Keratinocyte (primary cell): ENCODE measurements around the gene SOX18. TPM values are rescaled to one million over a fixed set of nuclear protein-coding genes. Genes with fewer than 3 reads are reported as not detected.

Experiments
- DNase-seq: peaks from one replicate; pipeline ENCODE4 v3.0.0-alpha.2; 2011; ENCODE audit warnings: low read depth, missing footprints, low spot score
- FAIRE-seq: peaks from 2 replicates; lab custom pipeline; 2011; peaks lifted over from hg19 to GRCh38; lab: Jason Lieb, UNC
- H2AFZ ChIP-seq: 2 replicates; pipeline ENCODE4 v1.6.0; 2012; ENCODE audit warnings: low read length, control low read depth, inconsistent platforms; ENCODE audit not compliant: control insufficient read depth
- H3K27ac ChIP-seq: 2 replicates; pipeline ENCODE4 v1.5.1; 2011; ENCODE audit warnings: low read length; ENCODE audit not compliant: control insufficient read depth, insufficient read depth
- H3K27me3 ChIP-seq: 3 replicates; pipeline ENCODE4 v1.6.0; 2011; ENCODE audit warnings: low read length; ENCODE audit not compliant: control insufficient read depth, insufficient read depth; ENCODE audit errors: extremely low read depth
- H3K36me3 ChIP-seq, 2 experiments: 2 replicates in 1 of 2; 3 replicates in 1 of 2; pipeline ENCODE4 v1.5.1; 2011; ENCODE audit warnings: low read length in 2 of 2, mild to moderate bottlenecking in 1 of 2; ENCODE audit not compliant: control insufficient read depth in 2 of 2, insufficient read depth in 2 of 2; ENCODE audit errors: extremely low read depth in 1 of 2
- H3K4me1 ChIP-seq: 3 replicates; pipeline ENCODE4 v1.5.1; 2011; ENCODE audit warnings: low read length; ENCODE audit not compliant: control insufficient read depth, insufficient read depth; ENCODE audit errors: extremely low read depth
- H3K4me2 ChIP-seq: 3 replicates; pipeline ENCODE4 v1.6.0; 2011; ENCODE audit warnings: low read depth, low read length; ENCODE audit not compliant: control insufficient read depth, insufficient read depth; ENCODE audit errors: extremely low read depth
- H3K4me3 ChIP-seq, 3 experiments: fragments of 200-600 bp in 1 of 3; sonication (generic) in 1 of 3; 2 replicates in 2 of 3; 3 replicates in 1 of 3; pipeline ENCODE4 v1.5.1; 2011 to 2016; ENCODE audit warnings: low read length in 3 of 3, mild to moderate bottlenecking in 3 of 3, control low read depth in 2 of 3, inconsistent platforms in 1 of 3, low read depth in 1 of 3, mixed read lengths in 1 of 3, mixed run types in 1 of 3, moderate library complexity in 1 of 3; ENCODE audit not compliant: control insufficient read depth in 2 of 3, insufficient read depth in 2 of 3; ENCODE audit errors: extremely low read depth in 1 of 3
- H3K79me2 ChIP-seq: 2 replicates; pipeline ENCODE4 v1.6.0; 2012; ENCODE audit warnings: low read length; ENCODE audit not compliant: control insufficient read depth, insufficient read depth
- H3K9ac ChIP-seq: 3 replicates; pipeline ENCODE4 v1.6.0; 2011; ENCODE audit warnings: low read length; ENCODE audit not compliant: control insufficient read depth, insufficient read depth; ENCODE audit errors: extremely low read depth
- H3K9me1 ChIP-seq: 3 replicates; pipeline ENCODE4 v1.6.0; 2011; ENCODE audit warnings: low read length; ENCODE audit not compliant: control insufficient read depth, insufficient read depth; ENCODE audit errors: extremely low read depth
- H3K9me3 ChIP-seq: 2 replicates; pipeline ENCODE4 v1.5.1; 2012; ENCODE audit warnings: low read depth, low read length; ENCODE audit not compliant: control insufficient read depth
- H4K20me1 ChIP-seq: 3 replicates; pipeline ENCODE4 v1.6.0; 2011; ENCODE audit warnings: low read length; ENCODE audit not compliant: control insufficient read depth, insufficient read depth; ENCODE audit errors: extremely low read depth
- CTCF ChIP-seq, 3 experiments: IDR thresholded peaks in 1 of 3; conservative IDR thresholded peaks in 1 of 3; optimal IDR thresholded peaks in 1 of 3; 2 replicates in 2 of 3; 3 replicates in 1 of 3; pipeline versions ENCODE3 to v1.5.1; 2011; ENCODE audit warnings: low read length in 3 of 3, mild to moderate bottlenecking in 3 of 3, moderate library complexity in 2 of 3, control low read depth in 1 of 3, inconsistent platforms in 1 of 3; ENCODE audit not compliant: insufficient read depth in 2 of 3; ENCODE audit errors: extremely low read depth in 1 of 3
- EZH2 ChIP-seq: IDR thresholded peaks from one replicate; pipeline ENCODE4 v1.6.1; 2012; ENCODE audit warnings: inconsistent platforms, mild to moderate bottlenecking, low read length, moderate library complexity
- dilution Hi-C: fragments of 300-500 bp; cut with MboI; formaldehyde crosslinking; loops from one replicate; pipeline ENCODE4 v1.7.0; 2020; ENCODE audit warnings: low sequenced_read_pairs; ENCODE audit not compliant: extremely low pct_ligation_motif_present
- polyA plus RNA-seq, 5 experiments: library from polyadenylated mRNA; depleted of rRNA in 3 of 5; stranded (reverse) in 3 of 5; stranded (forward) in 1 of 5; unstranded in 1 of 5; fragments of >200 nt; gene quantifications; 1 replicate in 1 of 5; 2 replicates in 3 of 5; 3 replicates in 1 of 5; pipeline versions ENCODE4 v1.2.1 to v1.2.3, GENCODE V29; 2011 to 2012; ENCODE audit warnings: missing spikeins in 2 of 5, low read depth in 1 of 5, low replicate concordance in 1 of 5

The SOX18 gene
- polyA plus RNA-seq, 1 donor (not counting 4 experiments of a cell fraction or from before 2014, with no cell fraction given) = not detected

GRCh38 chr20:64092258-64093012, 43.0 kb upstream of the SOX18 start:
- H3K9ac ChIP-seq = no peak overlapping the region
- H3K4me2 ChIP-seq = no peak overlapping the region
- DNase-seq = no peak
- no peaks in the 10 kb centered on the region for H3K4me1 ChIP-seq
- no peak overlapping the region for H3K4me3 ChIP-seq
- FAIRE-seq = no peak
- H3K27me3 ChIP-seq = peaks cover 10% of the 10 kb centered on the region
- peaks cover 2% of the 10 kb centered on the region for H4K20me1 ChIP-seq
- H3K36me3 ChIP-seq = no peaks in the 10 kb centered on the region
- H3K9me1 ChIP-seq = no peaks in the 10 kb centered on the region
- no peaks in the 10 kb centered on the region for H3K79me2 ChIP-seq
- no peak overlapping the region for H2AFZ ChIP-seq
- H3K27ac ChIP-seq = no peak overlapping the region
- H3K9me3 ChIP-seq = no peaks in the 10 kb centered on the region
- dilution Hi-C loops = no loop called here
- no peak for TF ChIP-seq EZH2
- no peak for TF ChIP-seq CTCF (optimal IDR thresholded peaks at IDR 0.05 in 1 of 3, IDR thresholded peaks at IDR 0.05 in 1 of 3, conservative IDR thresholded peaks at IDR 0.05 in 1 of 3; ENCODE audit: extremely low read depth in 1 of 3, insufficient read depth in 2 of 3, low read length in 3 of 3)

GRCh38 chr20:64091770-64092169, 42.3 kb upstream of the SOX18 start:
- Histone ChIP-seq H3K79me2 (no peaks in the 10 kb centered on the region), H2AFZ (no peak overlapping the region), H3K9me1 (no peaks in the 10 kb centered on the region), H3K27ac (no peak overlapping the region), H3K9me3 (no peaks in the 10 kb centered on the region), H3K4me2 (no peak overlapping the region), H3K27me3 (peaks cover 10% of the 10 kb centered on the region), H4K20me1 (peaks cover 2% of the 10 kb centered on the region), H3K36me3 (no peaks in the 10 kb centered on the region), H3K4me3 (no peak overlapping the region), H3K4me1 (no peaks in the 10 kb centered on the region), H3K9ac (no peak overlapping the region)
- FAIRE-seq (no peak), DNase-seq (no peak)
- TF ChIP-seq EZH2 (no peak), CTCF (optimal IDR thresholded peaks at IDR 0.05 in 1 of 3, IDR thresholded peaks at IDR 0.05 in 1 of 3, conservative IDR thresholded peaks at IDR 0.05 in 1 of 3; ENCODE audit: extremely low read depth in 1 of 3, insufficient read depth in 2 of 3, low read length in 3 of 3) (no peak)
- dilution Hi-C loops = no loop called here
